A673 (cell line): ENCODE measurements around the gene SPATA13. TPM values are rescaled to one million over a fixed set of nuclear protein-coding genes. Genes with fewer than 3 reads are reported as not detected.

Source experiments
- BruUV-seq: library from RNA; stranded (reverse); fragments of 400-500 nt; replicated peaks from 2 replicates; lab custom pipeline; 2021; lab: Mats Ljungman, UMichigan
- CTCF ChIA-PET: fragments of 300-600 bp; sonication (Branson Sonifier 250); formaldehyde crosslinking; loops from one replicate; lab custom pipeline; 2022; ENCODE audit warnings: antibody characterized with exemption; lab: Charles Lee
- POLR2A ChIA-PET: fragments of 300-600 bp; sonication (Branson Sonifier 250); formaldehyde crosslinking; loops from one replicate; lab custom pipeline; 2022; ENCODE audit warnings: antibody characterized with exemption; ENCODE audit not compliant: low non-redundant PET; lab: Charles Lee
- DNase-seq: peaks from one replicate; pipeline ENCODE4 v3.0.0-alpha.2; 2015; ENCODE audit warnings: low spot score
- H3K27ac ChIP-seq: fragments of 200-600 bp; sonication (generic); 2 replicates; pipeline ENCODE4 v1.5.1; 2016; ENCODE audit warnings: mixed run types, low read depth, mild to moderate bottlenecking, mixed read lengths, antibody characterized with exemption, low read length; ENCODE audit not compliant: poor library complexity, severe bottlenecking
- H3K27me3 ChIP-seq: fragments of 200-600 bp; sonication (generic); replicated peaks from 2 replicates; pipeline ENCODE4 v1.6.1; 2017; ENCODE audit warnings: mixed run types, low read depth, mild to moderate bottlenecking, mixed read lengths, antibody characterized with exemption, low read length; ENCODE audit not compliant: insufficient read depth, poor library complexity
- H3K36me3 ChIP-seq: fragments of 200-600 bp; sonication (generic); 2 replicates; pipeline ENCODE4 v1.6.1; 2016; ENCODE audit warnings: mixed run types, mild to moderate bottlenecking, mixed read lengths, antibody characterized with exemption, low read length; ENCODE audit not compliant: insufficient read depth, poor library complexity, severe bottlenecking
- H3K4me1 ChIP-seq: fragments of 200-600 bp; sonication (generic); 2 replicates; pipeline ENCODE4 v1.6.1; 2017; ENCODE audit warnings: mixed run types, mild to moderate bottlenecking, mixed read lengths, antibody characterized with exemption, low read length; ENCODE audit not compliant: insufficient read depth, poor library complexity, severe bottlenecking
- H3K4me3 ChIP-seq: fragments of 200-600 bp; sonication (generic); 2 replicates; pipeline ENCODE4 v1.5.1; 2016; ENCODE audit warnings: low read depth, mixed run types, mild to moderate bottlenecking, mixed read lengths, low read length; ENCODE audit not compliant: poor library complexity, severe bottlenecking
- H3K9me3 ChIP-seq: fragments of 200-600 bp; sonication (generic); 2 replicates; pipeline ENCODE4 v1.6.1; 2016; ENCODE audit warnings: mixed run types, low read depth, mild to moderate bottlenecking, mixed read lengths, antibody characterized with exemption, low read length; ENCODE audit not compliant: poor library complexity, severe bottlenecking
- CTCF ChIP-seq: fragments of 300-800, 200-600 bp; sonication (generic); conservative IDR thresholded peaks from 2 replicates; pipeline ENCODE4 v1.5.1; 2017; ENCODE audit warnings: low read depth, mild to moderate bottlenecking, antibody characterized with exemption, low read length, moderate library complexity, mixed read lengths
- EZH2 ChIP-seq: fragments of 200-600 bp; sonication (generic); IDR thresholded peaks from 2 replicates; pipeline ENCODE4 v1.6.1; 2017; ENCODE audit warnings: borderline replicate concordance, low read depth, mild to moderate bottlenecking, mixed read lengths, antibody characterized with exemption, low read length; ENCODE audit not compliant: poor library complexity, severe bottlenecking
- intact Hi-C: fragments of 100-400 bp; cut with micrococcal nuclease; formaldehyde crosslinking; loops from one replicate; pipeline ENCODE4 v1.10.0; 2022; ENCODE audit not compliant: unreplicated experiment
- total RNA-seq: library from RNA; stranded (reverse); gene quantifications from 2 replicates; pipeline ENCODE4 v1.2.3, GENCODE V29; 2021

The SPATA13 gene
- total RNA-seq, 1 experiment from 2014 or later: 58.2 TPM

DNA sequence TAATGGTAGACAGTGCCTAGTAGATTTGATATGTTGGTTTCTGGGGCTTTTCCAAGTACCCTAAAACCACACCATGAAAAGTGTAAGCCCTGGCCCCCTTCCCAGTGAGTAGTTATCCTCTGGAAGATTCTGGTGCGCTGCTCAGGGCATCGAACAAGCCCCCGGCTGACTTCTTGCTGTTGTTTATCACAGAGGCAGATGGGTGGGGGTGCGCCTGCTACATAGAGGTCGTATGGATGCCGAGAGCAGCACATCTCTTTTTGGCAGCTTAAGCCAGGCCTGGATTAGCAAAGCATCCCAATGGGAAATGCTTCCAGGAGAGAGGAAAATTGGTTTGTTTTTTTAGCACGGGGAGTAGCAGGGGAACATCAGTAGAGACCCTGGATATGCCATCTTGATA lies 26.3 kb upstream of the SPATA13 start:
- intact Hi-C loops: no loop called here

GRCh38 chr13:24134757-24135156 lies 25.8 kb upstream of the SPATA13 start:
- Histone ChIP-seq H3K4me3 (no peak overlapping the region), H3K4me1 (no peaks in the 10 kb centered on the region), H3K36me3 (no peaks in the 10 kb centered on the region), H3K9me3 (peaks cover 3% of the 10 kb centered on the region), H3K27ac (no peak overlapping the region), H3K27me3 (no peaks in the 10 kb centered on the region)
- no peak for TF ChIP-seq CTCF
- no peak for TF ChIP-seq EZH2
- DNase-seq: no peak
- intact Hi-C loops: no loop called here
- POLR2A ChIA-PET: no interaction called here
- BruUV-seq: no TSS peak
- CTCF ChIA-PET: no interaction called here

More for the DNA sequence above, 26.3 kb upstream of the SPATA13 start:
- no peak overlapping the region for H3K4me3 ChIP-seq
- POLR2A ChIA-PET: no interaction called here
- no peaks in the 10 kb centered on the region for H3K4me1 ChIP-seq
- H3K27ac ChIP-seq: no peak overlapping the region
- no peak for DNase-seq
- peaks cover 3% of the 10 kb centered on the region for H3K9me3 ChIP-seq
- BruUV-seq: no TSS peak
- CTCF ChIA-PET: no interaction called here
- no peak for TF ChIP-seq EZH2
- TF ChIP-seq CTCF: no peak
- no peaks in the 10 kb centered on the region for H3K27me3 ChIP-seq
- H3K36me3 ChIP-seq: no peaks in the 10 kb centered on the region

DNA sequence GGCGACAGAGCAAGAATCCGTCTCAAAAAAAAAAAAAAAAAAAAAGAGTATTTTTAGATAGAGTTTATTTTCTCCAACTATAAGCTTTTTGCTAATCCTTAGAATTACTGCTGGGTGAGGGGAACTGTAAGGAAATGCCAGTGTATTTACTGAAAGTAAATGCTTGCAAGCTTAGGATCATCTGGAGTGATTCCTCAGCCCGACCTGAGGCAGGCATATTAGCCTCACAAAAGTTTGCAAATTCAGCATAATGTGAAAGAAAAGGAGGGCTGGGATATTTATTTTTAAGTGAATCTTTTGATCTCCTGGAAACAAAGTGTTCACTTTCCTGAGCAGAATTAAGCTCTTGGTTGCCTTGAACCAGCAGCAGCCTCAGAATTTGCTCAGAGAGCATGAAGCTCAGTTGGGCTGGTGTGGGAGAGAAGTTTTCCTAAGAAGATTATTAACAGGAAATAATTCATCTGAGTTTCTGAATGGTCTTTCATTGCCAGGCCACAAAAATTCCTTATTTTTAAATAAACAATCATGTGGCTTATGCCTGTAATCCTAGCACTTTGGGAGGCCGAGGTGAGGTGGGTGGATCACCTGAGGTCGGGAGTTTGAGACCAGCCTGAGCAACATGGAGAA lies 24.7 kb upstream of the SPATA13 start:
- ChIA-PET POLR2A (no interaction called here), CTCF (interaction anchor here (0.7 kb wide), 1 partner anchor 84 kb away, joined by 3 read pairs; no protein-coding TSS in a partner anchor)
- Histone ChIP-seq H3K27me3 (no peaks in the 10 kb centered on the region), H3K4me1 (no peaks in the 10 kb centered on the region), H3K27ac (no peak overlapping the region), H3K9me3 (peaks cover 3% of the 10 kb centered on the region), H3K36me3 (no peaks in the 10 kb centered on the region), H3K4me3 (no peak overlapping the region)
- TF ChIP-seq CTCF: no peak
- TF ChIP-seq EZH2: no peak
- no TSS peak for BruUV-seq
- intact Hi-C loops: no loop called here
- no peak for DNase-seq
